B cell (primary cell): Measurements from ENCODE around the gene TKFC. TPM values are rescaled to one million over a fixed set of nuclear protein-coding genes. Genes with fewer than 3 reads are reported as not detected.

Source experiments
- ATAC-seq: fragments of 200-7000 bp; cut with Tn5 transposase; one replicate; pipeline ENCODE4 v1.10.0; 2021; ENCODE audit warnings: low read depth, mild to moderate bottlenecking, moderate number of reproducible peaks, moderate library complexity
- CTCF ChIA-PET: fragments of 350-600 bp; sonication (Branson Sonifier 250); formaldehyde crosslinking; loops from one replicate; lab custom pipeline; 2021; ENCODE audit warnings: antibody characterized with exemption, inconsistent platforms; lab: Charles Lee
- POLR2A ChIA-PET: fragments of 350-600 bp; sonication (Branson Sonifier 250); formaldehyde crosslinking; loops from one replicate; lab custom pipeline; 2021; ENCODE audit warnings: antibody characterized with exemption; lab: Charles Lee
- DNase-seq: peaks from one replicate; pipeline ENCODE4 v3.0.0; 2013
- H2AFZ ChIP-seq: 2 replicates; pipeline ENCODE4 v1.6.1; 2012; ENCODE audit warnings: mild to moderate bottlenecking, low read depth, low read length; ENCODE audit not compliant: insufficient read depth, poor library complexity, severe bottlenecking
- H3K27ac ChIP-seq, 2 donors: 1 replicate in 1 of 2; 2 replicates in 1 of 2; pipeline ENCODE4 v1.5.1; 2012 to 2013; ENCODE audit warnings: low read length in 2 of 2, mild to moderate bottlenecking in 2 of 2, moderate library complexity in 1 of 2
- H3K27me3 ChIP-seq, 4 experiments: fragments of 200-600 bp in 1 of 4; sonication (generic) in 1 of 4; replicated peaks in 1 of 4; 1 replicate in 2 of 4; 2 replicates in 2 of 4; pipeline versions ENCODE4 v1.6.1 to v1.7.0; 2013 to 2016; ENCODE audit warnings: low read length in 3 of 4, mild to moderate bottlenecking in 2 of 4, mixed read lengths in 1 of 4, moderate library complexity in 1 of 4; ENCODE audit not compliant: insufficient read depth in 4 of 4, control insufficient read depth in 3 of 4; ENCODE audit errors: control extremely low read depth in 1 of 4
- H3K36me3 ChIP-seq, 2 experiments: replicated peaks in 1 of 2; 1 replicate in 1 of 2; 2 replicates in 1 of 2; pipeline versions ENCODE4 v1.6.1 to v1.7.1; 2013; ENCODE audit warnings: low read length in 1 of 2; ENCODE audit not compliant: insufficient read depth in 2 of 2, control insufficient read depth in 1 of 2; ENCODE audit errors: control extremely low read depth in 1 of 2, extremely low read depth in 1 of 2
- H3K4me1 ChIP-seq, 2 donors: fragments of 200-600 bp in 1 of 2; sonication (generic) in 1 of 2; 1 replicate in 1 of 2; 2 replicates in 1 of 2; pipeline versions ENCODE4 v1.5.1 to v1.6.1; 2013 to 2017; ENCODE audit warnings: low read length in 2 of 2; ENCODE audit not compliant: control insufficient read depth in 2 of 2, insufficient read depth in 2 of 2
- H3K4me2 ChIP-seq: replicated peaks from 2 replicates; pipeline ENCODE3; 2012; ENCODE audit warnings: mild to moderate bottlenecking, low read depth, low read length; ENCODE audit not compliant: poor library complexity, severe bottlenecking
- H3K4me3 ChIP-seq, 5 experiments: fragments of 200-600 bp in 1 of 5; sonication (generic) in 1 of 5; 1 replicate in 3 of 5; 2 replicates in 2 of 5; pipeline versions ENCODE4 v1.5.1 to v1.7.0; 2011 to 2016; ENCODE audit warnings: low read length in 4 of 5, mild to moderate bottlenecking in 4 of 5, low read depth in 2 of 5, control low read depth in 1 of 5, moderate library complexity in 1 of 5; ENCODE audit not compliant: insufficient read depth in 1 of 5; ENCODE audit errors: control extremely low read depth in 1 of 5, extremely low read depth in 1 of 5
- H3K79me2 ChIP-seq: fragments of 200-600 bp; sonication (generic); one replicate; pipeline ENCODE4 v1.6.0; 2016; ENCODE audit warnings: low read length; ENCODE audit not compliant: control insufficient read depth, insufficient read depth
- H3K9ac ChIP-seq: fragments of 200-600 bp; sonication (generic); 2 replicates; pipeline ENCODE4 v1.6.1; 2017; ENCODE audit warnings: mild to moderate bottlenecking, low read length, moderate library complexity
- H3K9me3 ChIP-seq, 3 donors: one replicate each; pipeline versions ENCODE4 v1.6.1 to v1.7.1; 2013; ENCODE audit warnings: low read length in 2 of 3; ENCODE audit not compliant: control insufficient read depth in 2 of 3, insufficient read depth in 1 of 3; ENCODE audit errors: control extremely low read depth in 1 of 3
- H4K20me1 ChIP-seq: 2 replicates; pipeline ENCODE4 v1.6.0; 2012; ENCODE audit warnings: mild to moderate bottlenecking, low read length; ENCODE audit not compliant: insufficient read depth, control insufficient read depth, poor library complexity, severe bottlenecking
- H3K27ac Mint-ChIP-seq: one replicate; pipeline ENCODE4 v1.8.0; 2021; ENCODE audit warnings: mixed read lengths
- H3K27me3 Mint-ChIP-seq: one replicate; pipeline ENCODE4 v1.8.0; 2021; ENCODE audit warnings: mixed read lengths
- H3K4me1 Mint-ChIP-seq: one replicate; pipeline ENCODE4 v1.8.0; 2021; ENCODE audit warnings: mixed read lengths
- H3K4me3 Mint-ChIP-seq: one replicate; pipeline ENCODE4 v1.8.0; 2021; ENCODE audit warnings: mixed read lengths
- H3K9me3 Mint-ChIP-seq: one replicate; pipeline ENCODE4 v1.8.0; 2022; ENCODE audit warnings: mixed read lengths; ENCODE audit not compliant: insufficient read depth
- EZH2 ChIP-seq: IDR thresholded peaks from 2 replicates; pipeline ENCODE4 v1.6.1; 2012; ENCODE audit warnings: borderline replicate concordance, low read depth, mild to moderate bottlenecking, moderate library complexity, low read length; ENCODE audit not compliant: insufficient read depth, poor library complexity, severe bottlenecking
- WGBS: methylation state at CpG from one replicate; pipeline ENCODE4 v1.1.5; 2013; ENCODE audit warnings: missing lambda C conversion rate; ENCODE audit not compliant: insufficient coverage; 5-methylcytosine and 5-hydroxymethylcytosine counted together
- intact Hi-C: fragments of 100-400 bp; cut with micrococcal nuclease; formaldehyde crosslinking; loops from one replicate; pipeline ENCODE4 v1.10.0; 2022
- polyA plus RNA-seq: library from polyadenylated mRNA; depleted of rRNA; stranded (reverse); fragments of >200 nt; gene quantifications from 2 replicates; pipeline ENCODE4 v1.2.3, GENCODE V29; 2012
- total RNA-seq, 2 donors: library from RNA; stranded (reverse); fragments of 120-200 nt in 1 of 2; gene quantifications; 1 replicate in 1 of 2; 2 replicates in 1 of 2; pipeline versions ENCODE4 v1.2.3 to v1.2.4, GENCODE V29; 2013 to 2022
- TF ChIP-seq, protein P1 (sequence below): fragments of 200-600 bp; IDR thresholded peaks from one replicate; pipeline ENCODE4 v1.8.0; 2022; ENCODE audit warnings: antibody characterized with exemption, mild to moderate bottlenecking

The TKFC gene
- total and polyA plus RNA-seq, 2 donors (not counting 1 experiment from before 2014, with no cell fraction given): 82.3 to 86.3 TPM

DNA sequence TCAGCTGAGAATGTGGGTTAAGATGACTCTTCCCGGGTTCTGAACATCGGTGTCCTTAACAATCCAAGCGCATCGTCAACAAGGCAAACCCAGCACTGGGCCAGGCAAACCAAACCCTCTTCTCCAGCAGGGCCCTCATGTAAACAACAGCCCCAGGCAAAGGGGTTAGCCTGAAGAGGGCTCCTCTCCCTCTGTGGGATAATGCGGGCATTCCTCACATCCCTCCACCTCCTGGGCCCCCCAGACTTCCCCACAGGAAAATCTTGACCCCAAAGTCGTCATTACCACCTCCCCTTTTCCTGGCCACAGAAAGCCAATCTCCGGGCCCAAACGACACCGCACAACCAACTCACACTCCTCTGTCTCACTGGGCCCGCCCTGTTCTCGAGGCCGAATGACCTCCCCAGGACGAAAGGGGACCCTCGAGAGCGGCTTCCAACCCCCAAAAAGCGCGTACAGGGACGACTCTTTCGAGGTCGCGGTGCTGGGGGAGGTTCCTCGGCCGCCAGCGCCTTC lies 689 bp upstream of the TKFC start:
- Histone ChIP-seq H2AFZ (peak overlapping the region; percentile 86), H3K4me3 (peak overlapping the region; percentile 55 to 97 (median 84))

More for the DNA sequence above, 689 bp upstream of the TKFC start:
- peak overlapping the region; percentile 98 for H3K4me3 Mint-ChIP-seq
- H3K9ac ChIP-seq: peak overlapping the region; percentile 82
- intact Hi-C loops: loop anchor here (5.0 kb wide), 2 partner anchors 170 to 490 kb away; partner anchors contain the start of genes CCDC86 and VPS37C
- ATAC-seq: no peak
- no peak for TF ChIP-seq EZH2
- TF ChIP-seq, protein P1, sequence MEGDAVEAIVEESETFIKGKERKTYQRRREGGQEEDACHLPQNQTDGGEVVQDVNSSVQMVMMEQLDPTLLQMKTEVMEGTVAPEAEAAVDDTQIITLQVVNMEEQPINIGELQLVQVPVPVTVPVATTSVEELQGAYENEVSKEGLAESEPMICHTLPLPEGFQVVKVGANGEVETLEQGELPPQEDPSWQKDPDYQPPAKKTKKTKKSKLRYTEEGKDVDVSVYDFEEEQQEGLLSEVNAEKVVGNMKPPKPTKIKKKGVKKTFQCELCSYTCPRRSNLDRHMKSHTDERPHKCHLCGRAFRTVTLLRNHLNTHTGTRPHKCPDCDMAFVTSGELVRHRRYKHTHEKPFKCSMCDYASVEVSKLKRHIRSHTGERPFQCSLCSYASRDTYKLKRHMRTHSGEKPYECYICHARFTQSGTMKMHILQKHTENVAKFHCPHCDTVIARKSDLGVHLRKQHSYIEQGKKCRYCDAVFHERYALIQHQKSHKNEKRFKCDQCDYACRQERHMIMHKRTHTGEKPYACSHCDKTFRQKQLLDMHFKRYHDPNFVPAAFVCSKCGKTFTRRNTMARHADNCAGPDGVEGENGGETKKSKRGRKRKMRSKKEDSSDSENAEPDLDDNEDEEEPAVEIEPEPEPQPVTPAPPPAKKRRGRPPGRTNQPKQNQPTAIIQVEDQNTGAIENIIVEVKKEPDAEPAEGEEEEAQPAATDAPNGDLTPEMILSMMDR: no peak
- H3K27me3 ChIP-seq: no peaks in the 10 kb centered on the region
- peak overlapping the region; percentile 88 for H3K4me2 ChIP-seq
- peaks cover 35% of the 10 kb centered on the region for H4K20me1 ChIP-seq
- H3K27me3 Mint-ChIP-seq: no peaks in the 10 kb centered on the region
- no peaks in the 10 kb centered on the region for H3K9me3 ChIP-seq
- H3K79me2 ChIP-seq: peaks cover 63% of the 10 kb centered on the region
- peak overlapping the region; percentile 46 to 88 for H3K27ac ChIP-seq
- ChIA-PET POLR2A (interaction anchor here (0.6 to 1.3 kb wide), 3 partner anchors 28 to 42 kb away, joined by 3 to 6 read pairs (median 4); partner anchors contain the start of genes CYB561A3 and TMEM138), CTCF (interaction anchor here (1.4 to 11.2 kb wide), 4 partner anchors 30 to 61 kb away, joined by 4 to 649 read pairs (median 20); partner anchors contain the start of genes CYB561A3 and TMEM138)
- H3K27ac Mint-ChIP-seq: peak overlapping the region; percentile 80
- WGBS: under 1% methylated on average over 21 of the region's 24 CpGs
- H3K36me3 ChIP-seq: peaks cover 10 to 22% of the 10 kb centered on the region in 2 experiments
- H3K4me1 Mint-ChIP-seq: peaks cover 65% of the 10 kb centered on the region
- H3K4me1 ChIP-seq: peaks cover 30 to 35% of the 10 kb centered on the region in 2 donors
- H3K9me3 Mint-ChIP-seq: no peaks in the 10 kb centered on the region
- no peak for DNase-seq
